A673 (cell line): ENCODE results near the gene PRSS22. TPM values are rescaled to one million over a fixed set of nuclear protein-coding genes. Genes with fewer than 3 reads are reported as not detected.

Experiments used
- BruUV-seq: library from RNA; stranded (reverse); fragments of 400-500 nt; replicated peaks from 2 replicates; lab custom pipeline; 2021; lab: Mats Ljungman, UMichigan
- CTCF ChIA-PET: fragments of 300-600 bp; sonication (Branson Sonifier 250); formaldehyde crosslinking; loops from one replicate; lab custom pipeline; 2022; ENCODE audit warnings: antibody characterized with exemption; lab: Charles Lee
- POLR2A ChIA-PET: fragments of 300-600 bp; sonication (Branson Sonifier 250); formaldehyde crosslinking; loops from one replicate; lab custom pipeline; 2022; ENCODE audit warnings: antibody characterized with exemption; ENCODE audit not compliant: low non-redundant PET; lab: Charles Lee
- DNase-seq: peaks from one replicate; pipeline ENCODE4 v3.0.0-alpha.2; 2015; ENCODE audit warnings: low spot score
- H3K27ac ChIP-seq: fragments of 200-600 bp; sonication (generic); 2 replicates; pipeline ENCODE4 v1.5.1; 2016; ENCODE audit warnings: mixed run types, low read depth, mild to moderate bottlenecking, mixed read lengths, antibody characterized with exemption, low read length; ENCODE audit not compliant: poor library complexity, severe bottlenecking
- H3K27me3 ChIP-seq: fragments of 200-600 bp; sonication (generic); replicated peaks from 2 replicates; pipeline ENCODE4 v1.6.1; 2017; ENCODE audit warnings: mixed run types, low read depth, mild to moderate bottlenecking, mixed read lengths, antibody characterized with exemption, low read length; ENCODE audit not compliant: insufficient read depth, poor library complexity
- H3K36me3 ChIP-seq: fragments of 200-600 bp; sonication (generic); 2 replicates; pipeline ENCODE4 v1.6.1; 2016; ENCODE audit warnings: mixed run types, mild to moderate bottlenecking, mixed read lengths, antibody characterized with exemption, low read length; ENCODE audit not compliant: insufficient read depth, poor library complexity, severe bottlenecking
- H3K4me1 ChIP-seq: fragments of 200-600 bp; sonication (generic); 2 replicates; pipeline ENCODE4 v1.6.1; 2017; ENCODE audit warnings: mixed run types, mild to moderate bottlenecking, mixed read lengths, antibody characterized with exemption, low read length; ENCODE audit not compliant: insufficient read depth, poor library complexity, severe bottlenecking
- H3K4me3 ChIP-seq: fragments of 200-600 bp; sonication (generic); 2 replicates; pipeline ENCODE4 v1.5.1; 2016; ENCODE audit warnings: low read depth, mixed run types, mild to moderate bottlenecking, mixed read lengths, low read length; ENCODE audit not compliant: poor library complexity, severe bottlenecking
- H3K9me3 ChIP-seq: fragments of 200-600 bp; sonication (generic); 2 replicates; pipeline ENCODE4 v1.6.1; 2016; ENCODE audit warnings: mixed run types, low read depth, mild to moderate bottlenecking, mixed read lengths, antibody characterized with exemption, low read length; ENCODE audit not compliant: poor library complexity, severe bottlenecking
- CTCF ChIP-seq: fragments of 300-800, 200-600 bp; sonication (generic); conservative IDR thresholded peaks from 2 replicates; pipeline ENCODE4 v1.5.1; 2017; ENCODE audit warnings: low read depth, mild to moderate bottlenecking, antibody characterized with exemption, low read length, moderate library complexity, mixed read lengths
- EZH2 ChIP-seq: fragments of 200-600 bp; sonication (generic); IDR thresholded peaks from 2 replicates; pipeline ENCODE4 v1.6.1; 2017; ENCODE audit warnings: borderline replicate concordance, low read depth, mild to moderate bottlenecking, mixed read lengths, antibody characterized with exemption, low read length; ENCODE audit not compliant: poor library complexity, severe bottlenecking
- intact Hi-C: fragments of 100-400 bp; cut with micrococcal nuclease; formaldehyde crosslinking; loops from one replicate; pipeline ENCODE4 v1.10.0; 2022; ENCODE audit not compliant: unreplicated experiment
- total RNA-seq: library from RNA; stranded (reverse); gene quantifications from 2 replicates; pipeline ENCODE4 v1.2.3, GENCODE V29; 2021

The PRSS22 gene
- total RNA-seq, 1 experiment from 2014 or later: not detected

GRCh38 chr16:2859686-2860265 lies 1.8 kb upstream of the PRSS22 start:
- no peaks in the 10 kb centered on the region for H3K36me3 ChIP-seq
- ChIA-PET CTCF (no interaction called here), POLR2A (no interaction called here)
- BruUV-seq: no TSS peak
- no peaks in the 10 kb centered on the region for H3K4me1 ChIP-seq
- H3K27me3 ChIP-seq: peaks cover 30% of the 10 kb centered on the region
- H3K27ac ChIP-seq: no peak overlapping the region
- no peaks in the 10 kb centered on the region for H3K9me3 ChIP-seq
- no peak overlapping the region for H3K4me3 ChIP-seq
- intact Hi-C loops: no loop called here
- TF ChIP-seq EZH2: no peak
- TF ChIP-seq CTCF: no peak
- no peak for DNase-seq

- no peak for DNase-seq
- ChIA-PET POLR2A (no interaction called here), CTCF (no interaction called here)
- no peaks in the 10 kb centered on the region for H3K9me3 ChIP-seq
- no peak overlapping the region for H3K4me3 ChIP-seq
- TF ChIP-seq CTCF (no peak), EZH2 (no peak)
- no TSS peak for BruUV-seq
- intact Hi-C loops: no loop called here
- peaks cover 18% of the 10 kb centered on the region for H3K27me3 ChIP-seq
- H3K36me3 ChIP-seq: no peaks in the 10 kb centered on the region
- H3K27ac ChIP-seq: no peak overlapping the region
- no peaks in the 10 kb centered on the region for H3K4me1 ChIP-seq
Measured at GRCh38 chr16:2858245-2859025, 465 bp upstream of the PRSS22 start.

GRCh38 chr16:2856686-2857450 lies 1.1 kb downstream of the PRSS22 start:
- Histone ChIP-seq H3K4me1 (no peaks in the 10 kb centered on the region), H3K27ac (no peak overlapping the region), H3K4me3 (no peak overlapping the region), H3K27me3 (peaks cover 18% of the 10 kb centered on the region), H3K36me3 (no peaks in the 10 kb centered on the region), H3K9me3 (no peaks in the 10 kb centered on the region)
- ChIA-PET CTCF (interaction anchor here (1.1 kb wide), 1 partner anchor 70 kb away, joined by 7 read pairs; no protein-coding TSS in a partner anchor), POLR2A (no interaction called here)
- no peak for DNase-seq
- TF ChIP-seq EZH2: no peak
- TF ChIP-seq CTCF: no peak
- no TSS peak for BruUV-seq
- intact Hi-C loops: no loop called here
